ENCODE data around the gene ANKRD13D. TPM values are rescaled to one million over a fixed set of nuclear protein-coding genes. Genes with fewer than 3 reads are reported as not detected.

The ANKRD13D gene
- total and polyA plus RNA-seq, 2 of the 8 experiments (the other 6 are each of a cell fraction or from before 2014, with no cell fraction given): 24.9 to 26.5 TPM

GRCh38 chr11:67272327-67273259 lies 16.5 kb upstream of the ANKRD13D start:
- Histone ChIP-seq H3K9me3 (ENCODE audit: insufficient read depth in 2 of 2, low read depth in 1 of 2, low read length in 1 of 2) (no peaks in the 10 kb centered on the region), H3K36me3 (ENCODE audit: control insufficient read depth in 2 of 4, insufficient read depth in 4 of 4, low read length in 3 of 4) (peaks cover 0 to 3% (median 0%) of the 10 kb centered on the region in 4 experiments; a peak in 2 of 8 replicates), H3K4me3 (ENCODE audit: extremely low read depth in 1 of 4, insufficient read depth in 2 of 4, low read depth in 3 of 4, low read length in 4 of 4) (no peak overlapping the region), H3K27me3 (replicated peaks in 1 of 4; ENCODE audit: control insufficient read depth in 3 of 4, extremely low read depth in 1 of 4, insufficient read depth in 3 of 4, low read length in 3 of 4) (no peaks in the 10 kb centered on the region), H4K20me1 (replicated peaks in 1 of 2; ENCODE audit: control insufficient read depth in 1 of 2, insufficient read depth in 2 of 2, low read length in 2 of 2) (peaks cover 15 to 34% of the 10 kb centered on the region in 2 experiments), H2AFZ (ENCODE audit: low read length) (no peak overlapping the region), H2BK20ac (ENCODE audit: low read length) (no peak overlapping the region), H3K4me1 (replicated peaks in 1 of 4; ENCODE audit: control insufficient read depth in 3 of 4, insufficient read depth in 4 of 4, low read length in 3 of 4) (peaks cover 8 to 45% (median 34%) of the 10 kb centered on the region in 4 experiments), H3K4me2 (ENCODE audit: insufficient read depth in 1 of 2, low read depth in 2 of 2, low read length in 2 of 2) (no peak overlapping the region), H2BK120ac (replicated peaks; ENCODE audit: low read depth, low read length) (no peak overlapping the region), H3K56ac (replicated peaks; ENCODE audit: insufficient read length, low read depth, low read length) (no peak overlapping the region), H3K79me1 (ENCODE audit: low read depth, low read length) (peaks cover 26% of the 10 kb centered on the region), H2BK15ac (ENCODE audit: low read length) (0 out of 2 replicates have a peak overlapping the region, but pooled peaks have one; percentile 46), H3K23me2 (ENCODE audit: low read depth, low read length) (no peaks in the 10 kb centered on the region; the same call in 1 of the 2 replicates), H3K9ac (replicated peaks in 1 of 4; ENCODE audit: extremely low read depth in 1 of 4, low read depth in 3 of 4, low read length in 3 of 4) (no peak overlapping the region), H3K23ac (ENCODE audit: insufficient read length) (no peak overlapping the region), H2BK12ac (ENCODE audit: low read depth, low read length) (peak overlapping the region; percentile 39; the same call in 1 of the 2 replicates), H4K5ac (ENCODE audit: insufficient read length, low read depth, low read length) (no peak overlapping the region), H4K8ac (ENCODE audit: extremely low read depth, insufficient read depth, low read length) (peak overlapping the region; percentile 62; the same call in 1 of the 2 replicates), H3K18ac (ENCODE audit: extremely low read depth, low read length) (no peak overlapping the region; the same call in 1 of the 2 replicates), H2BK5ac (ENCODE audit: low read depth, low read length) (peak overlapping the region; percentile 60; the same call in 1 of the 2 replicates), H3K4ac (replicated peaks; ENCODE audit: insufficient read length, low read depth, low read length) (no peak overlapping the region), H2AK5ac (ENCODE audit: low read depth, low read length) (peak overlapping the region; percentile 58; the same call in 1 of the 2 replicates), H3K27ac (ENCODE audit: low read depth, low read length) (no peak overlapping the region), H4K91ac (replicated peaks; ENCODE audit: insufficient read length, low read length) (peak overlapping the region; percentile 9), H3K79me2 (ENCODE audit: control insufficient read depth in 1 of 2, insufficient read depth in 2 of 2, low read length in 2 of 2) (peaks cover 0 to 73% of the 10 kb centered on the region in 2 experiments; a peak in 3 of 4 replicates), H3K14ac (ENCODE audit: insufficient read length) (no peak overlapping the region)
- no peak for TF ChIP-seq HDAC6 (IDR thresholded peaks at IDR 0.05; ENCODE audit: low read depth, low read length)
- TF ChIP-seq CTBP2 (IDR thresholded peaks at IDR 0.05; ENCODE audit: borderline replicate concordance, insufficient read depth, insufficient read length, low read length): no peak
- no peak for TF ChIP-seq POU5F1 (IDR thresholded peaks at IDR 0.05; ENCODE audit: low read depth, low read length)
- TF ChIP-seq PHF8 (conservative IDR thresholded peaks at IDR 0.05; ENCODE audit: low read depth, low read length): no peak
- no peak for TF ChIP-seq GABPA (IDR thresholded peaks at IDR 0.05; ENCODE audit: borderline replicate concordance, insufficient read depth, low read length)
- no peak for TF ChIP-seq EGR1 (IDR thresholded peaks at IDR 0.05; ENCODE audit: borderline replicate concordance, low read depth, low read length)
- TF ChIP-seq RBBP5 (IDR thresholded peaks at IDR 0.05; ENCODE audit: borderline replicate concordance, low read depth, low read length): no peak
- no peak for TF ChIP-seq SAP30 (IDR thresholded peaks at IDR 0.05; ENCODE audit: insufficient read depth, insufficient replicate concordance, low read length)
- WGBS, 2 experiments (ENCODE audit: extremely low coverage in 1 of 2, insufficient coverage in 1 of 2, insufficient read length in 1 of 2, insufficient replicate concordance in 2 of 2, low coverage in 1 of 2, low lambda C conversion rate in 2 of 2, missing lambda C conversion rate in 1 of 2): 91% methylated on average over 23 of the region's 23 CpGs; no CpG with 5 or more reads in 1 of the 2 experiments
- POLR2A ChIA-PET (ENCODE audit: partially characterized antibody): interaction anchor here (1.0 to 4.2 kb wide), 5 partner anchors 9 to 33 kb away, joined by 3 to 20 read pairs (median 3); partner anchors contain the start of genes ANKRD13D and SSH3
- FAIRE-seq (no peak), DNase-seq (ENCODE audit: low read depth in 1 of 2, low spot score in 2 of 2) (no peak)
- CTCF ChIA-PET (ENCODE audit: partially characterized antibody): interaction anchor here (0.6 to 13.0 kb wide), 9 partner anchors 10 to 1682 kb away, joined by 3 to 186 read pairs (median 4); partner anchors contain the start of gene ANKRD13D
